Stimulated activated naive CD8-positive, alpha-beta T cell treated with anti-CD3 and anti-CD28 coated beads, Interleukin-15, Interleukin-2, amounts not matched to agents 100 ng/mL and 50 ng/mL, for 24 hours (primary cell): Measurements from ENCODE around the gene OTOF.
"Not testable (repeated sequence)": the region's sequence is repeated elsewhere in the genome, so short reads cannot be mapped to it uniquely, and the experiment has no call there.

Source experiments
- H3K27ac Mint-ChIP-seq: one replicate; pipeline ENCODE4 v1.8.0; 2021; ENCODE audit warnings: mild to moderate bottlenecking, mixed read lengths
- H3K27me3 Mint-ChIP-seq: one replicate; pipeline ENCODE4 v1.8.0; 2021; ENCODE audit warnings: mixed read lengths
- H3K36me3 Mint-ChIP-seq: one replicate; pipeline ENCODE4 v1.8.0; 2021; ENCODE audit warnings: low read depth, mixed read lengths
- H3K4me1 Mint-ChIP-seq: one replicate; pipeline ENCODE4 v1.8.0; 2021; ENCODE audit warnings: low read depth, mixed read lengths
- H3K4me3 Mint-ChIP-seq: one replicate; pipeline ENCODE4 v1.8.0; 2021; ENCODE audit warnings: mild to moderate bottlenecking, mixed read lengths
- H3K9me3 Mint-ChIP-seq: one replicate; pipeline ENCODE4 v1.8.0; 2021; ENCODE audit warnings: mixed read lengths

Gene OTOF

GRCh38 chr2:26469092-26469710, 8.7 kb downstream of the OTOF start:
- peaks cover 3% of the 10 kb centered on the region for H3K9me3 Mint-ChIP-seq
- H3K27me3 Mint-ChIP-seq = no peaks in the 10 kb centered on the region
- H3K27ac Mint-ChIP-seq = no peak overlapping the region
- H3K36me3 Mint-ChIP-seq = no peaks in the 10 kb centered on the region
- H3K4me1 Mint-ChIP-seq = no peaks in the 10 kb centered on the region
- no peak overlapping the region for H3K4me3 Mint-ChIP-seq

- not testable (repeated sequence) for H3K4me3 Mint-ChIP-seq
Observed at GRCh38 chr2:26468544-26468943, 9.4 kb downstream of the OTOF start.

GRCh38 chr2:26466662-26467310, 11.1 kb downstream of the OTOF start:
- Mint-ChIP-seq H3K36me3 (no peaks in the 10 kb centered on the region), H3K4me1 (no peaks in the 10 kb centered on the region), H3K4me3 (no peak overlapping the region), H3K27ac (no peak overlapping the region), H3K9me3 (peaks cover 3% of the 10 kb centered on the region), H3K27me3 (no peaks in the 10 kb centered on the region)

More at GRCh38 chr2:26468544-26468943, 9.4 kb downstream of the OTOF start:
- H3K27ac Mint-ChIP-seq, H3K27me3 Mint-ChIP-seq, H3K9me3 Mint-ChIP-seq, H3K36me3 Mint-ChIP-seq, H3K4me1 Mint-ChIP-seq: not testable (repeated sequence)

- Mint-ChIP-seq H3K27ac (no peak overlapping the region), H3K4me3 (no peak overlapping the region), H3K9me3 (peaks cover 3% of the 10 kb centered on the region), H3K27me3 (no peaks in the 10 kb centered on the region), H3K36me3 (no peaks in the 10 kb centered on the region), H3K4me1 (no peaks in the 10 kb centered on the region)
Observed at GRCh38 chr2:26465981-26466471, 11.9 kb downstream of the OTOF start.

GRCh38 chr2:26465266-26465925, 12.5 kb downstream of the OTOF start:
- Mint-ChIP-seq H3K4me3 (no peak overlapping the region), H3K27ac (no peak overlapping the region), H3K36me3 (no peaks in the 10 kb centered on the region), H3K4me1 (no peaks in the 10 kb centered on the region), H3K9me3 (no peaks in the 10 kb centered on the region), H3K27me3 (no peaks in the 10 kb centered on the region)

GRCh38 chr2:26464390-26465265, 13.3 kb downstream of the OTOF start:
- Mint-ChIP-seq H3K27me3 (no peaks in the 10 kb centered on the region), H3K4me3 (no peak overlapping the region), H3K9me3 (no peaks in the 10 kb centered on the region), H3K36me3 (no peaks in the 10 kb centered on the region), H3K27ac (no peak overlapping the region), H3K4me1 (no peaks in the 10 kb centered on the region)

- no peak overlapping the region for H3K27ac Mint-ChIP-seq
- H3K4me3 Mint-ChIP-seq = no peak overlapping the region
- no peaks in the 10 kb centered on the region for H3K36me3 Mint-ChIP-seq
- no peaks in the 10 kb centered on the region for H3K9me3 Mint-ChIP-seq
- no peaks in the 10 kb centered on the region for H3K27me3 Mint-ChIP-seq
- H3K4me1 Mint-ChIP-seq = no peaks in the 10 kb centered on the region
Observed at GRCh38 chr2:26463244-26464192, 14.4 kb downstream of the OTOF start.

GRCh38 chr2:26462511-26463243, 15.2 kb downstream of the OTOF start:
- Mint-ChIP-seq H3K9me3 (no peaks in the 10 kb centered on the region), H3K36me3 (no peaks in the 10 kb centered on the region), H3K4me3 (no peak overlapping the region), H3K4me1 (no peaks in the 10 kb centered on the region), H3K27ac (no peak overlapping the region), H3K27me3 (no peaks in the 10 kb centered on the region)

- Mint-ChIP-seq H3K27me3 (no peaks in the 10 kb centered on the region), H3K9me3 (no peaks in the 10 kb centered on the region), H3K4me1 (no peaks in the 10 kb centered on the region), H3K27ac (no peak overlapping the region), H3K36me3 (no peaks in the 10 kb centered on the region), H3K4me3 (no peak overlapping the region)
Observed at GRCh38 chr2:26462100-26462499, 15.8 kb downstream of the OTOF start.

GRCh38 chr2:26461601-26462023, 16.3 kb downstream of the OTOF start:
- Mint-ChIP-seq H3K27me3 (no peaks in the 10 kb centered on the region), H3K27ac (no peak overlapping the region), H3K4me3 (no peak overlapping the region), H3K36me3 (no peaks in the 10 kb centered on the region), H3K4me1 (no peaks in the 10 kb centered on the region), H3K9me3 (no peaks in the 10 kb centered on the region)

- Mint-ChIP-seq H3K4me3 (no peak overlapping the region), H3K4me1 (no peaks in the 10 kb centered on the region), H3K27ac (no peak overlapping the region)
Observed at GRCh38 chr2:26460613-26461031, 17.3 kb downstream of the OTOF start.

GRCh38 chr2:26459991-26460612, 17.8 kb downstream of the OTOF start:
- H3K9me3 Mint-ChIP-seq = no peaks in the 10 kb centered on the region
- H3K27ac Mint-ChIP-seq = no peak overlapping the region
- H3K4me3 Mint-ChIP-seq = no peak overlapping the region
- no peaks in the 10 kb centered on the region for H3K4me1 Mint-ChIP-seq
- H3K27me3 Mint-ChIP-seq = no peaks in the 10 kb centered on the region
- no peaks in the 10 kb centered on the region for H3K36me3 Mint-ChIP-seq

More at GRCh38 chr2:26460613-26461031, 17.3 kb downstream of the OTOF start:
- no peaks in the 10 kb centered on the region for H3K27me3 Mint-ChIP-seq
- H3K36me3 Mint-ChIP-seq = no peaks in the 10 kb centered on the region
- no peaks in the 10 kb centered on the region for H3K9me3 Mint-ChIP-seq
